HepG2 (cell line): ENCODE measurements around the gene CCDC183. TPM values are rescaled to one million over a fixed set of nuclear protein-coding genes. Genes with fewer than 3 reads are reported as not detected.

Experiments used
- CREB1 ChIP-seq, 2 experiments: fragments of 450-650 bp in 1 of 2; IDR thresholded peaks; 2 replicates each; pipeline ENCODE4 v1.6.1; 2016 to 2017; ENCODE audit warnings: control low read depth in 1 of 2, mild to moderate bottlenecking in 1 of 2, missing compliant biosample characterization in 1 of 2, missing genetic modification characterization in 1 of 2
- HNRNPK ChIP-seq: fragments of 200-400 bp; formaldehyde crosslinking; IDR thresholded peaks from 2 replicates; pipeline ENCODE4 v1.6.1; 2018; ENCODE audit warnings: low read length, low read depth, moderate library complexity, mild to moderate bottlenecking; ENCODE audit not compliant: poor library complexity, severe bottlenecking
- SETDB1 ChIP-seq: sonication (generic); formaldehyde crosslinking; IDR thresholded peaks from 2 replicates; pipeline ENCODE4 v1.5.1; 2020; ENCODE audit warnings: missing genetic modification reagents, mild to moderate bottlenecking, borderline replicate concordance
- SMAD3 ChIP-seq: sonication (generic); formaldehyde crosslinking; IDR thresholded peaks from 2 replicates; pipeline ENCODE4 v1.4.0; 2020; ENCODE audit warnings: missing genetic modification reagents
- TFDP2 ChIP-seq: sonication (generic); formaldehyde crosslinking; IDR thresholded peaks from 2 replicates; pipeline ENCODE4 v1.4.0; 2020; ENCODE audit warnings: missing genetic modification reagents
- TSC22D2 ChIP-seq: sonication (generic); formaldehyde crosslinking; IDR thresholded peaks from 2 replicates; pipeline ENCODE4 v1.5.1; 2020; ENCODE audit warnings: missing genetic modification reagents, mild to moderate bottlenecking, borderline replicate concordance
- ZBTB40 ChIP-seq, 2 experiments: fragments of 450-650 bp in 1 of 2; sonication (generic) in 1 of 2; formaldehyde crosslinking in 1 of 2; IDR thresholded peaks; 2 replicates each; pipeline versions ENCODE4 v1.6.1 to v1.8.0; 2016 to 2022; ENCODE audit warnings: antibody characterized with exemption in 1 of 2, mild to moderate bottlenecking in 1 of 2, missing genetic modification reagents in 1 of 2
- ZNF24 ChIP-seq: fragments of 450-650 bp; IDR thresholded peaks from 2 replicates; pipeline ENCODE4 v1.6.1; 2017; ENCODE audit warnings: antibody characterized with exemption, mild to moderate bottlenecking
- ZNF30 ChIP-seq: sonication (generic); formaldehyde crosslinking; IDR thresholded peaks from 2 replicates; pipeline ENCODE4 v1.5.0; 2020; ENCODE audit warnings: mild to moderate bottlenecking, missing genetic modification reagents
- ZNF496 ChIP-seq: sonication (generic); formaldehyde crosslinking; IDR thresholded peaks from 2 replicates; pipeline ENCODE4 v1.8.1; 2023; ENCODE audit warnings: mild to moderate bottlenecking, moderate library complexity, missing genetic modification reagents; ENCODE audit not compliant: insufficient replicate concordance
- ZNF512B ChIP-seq: sonication (generic); formaldehyde crosslinking; IDR thresholded peaks from 2 replicates; pipeline ENCODE4 v1.5.1; 2020; ENCODE audit warnings: missing genetic modification reagents, mild to moderate bottlenecking, borderline replicate concordance
- ZNF883 ChIP-seq: sonication (generic); formaldehyde crosslinking; IDR thresholded peaks from 2 replicates; pipeline ENCODE4 v1.5.1; 2020; ENCODE audit warnings: mild to moderate bottlenecking, missing genetic modification reagents; ENCODE audit errors: not compliant biosample characterization
- polyA plus RNA-seq, 8 experiments: library from polyadenylated mRNA; depleted of rRNA in 3 of 8; stranded (reverse) in 7 of 8; unstranded in 1 of 8; fragments of >200 nt; fragmentation: Illumina TruSeq in 4 of 8; extraction: Trizol in 4 of 8; gene quantifications; 2 replicates each; pipeline versions ENCODE4 v1.2.1 to v1.2.3, GENCODE V29; 2011 to 2016; ENCODE audit warnings: low read depth in 4 of 8, missing spikeins in 1 of 8, mixed read lengths in 1 of 8; ENCODE audit not compliant: insufficient read depth in 1 of 8
- total RNA-seq, 5 experiments: library from RNA; depleted of rRNA; stranded (reverse); fragments of >200 nt; fragmentation: Illumina TruSeq; extraction: Trizol; gene quantifications; 2 replicates each; pipeline ENCODE4 v1.2.3, GENCODE V29; 2016; ENCODE audit warnings: low read depth in 1 of 5

The CCDC183 gene
- total and polyA plus RNA-seq, 2 of the 13 experiments (the other 11 are each of a cell fraction or from before 2014, with no cell fraction given): 5.0 to 66.4 TPM

GRCh38 chr9:136799854-136800657 lies 3.9 kb downstream of the CCDC183 start (continued):
- TF ChIP-seq ZNF883 (CRISPR knock-in tag) (peak; percentile 77), HNRNPK (peak; percentile 58), ZNF30 (CRISPR knock-in tag) (no peak), TFDP2 (CRISPR knock-in tag) (peak; percentile 61; the same call in 1 of the 2 replicates), ZBTB40 (IDR thresholded peaks at IDR 0.05) (no peak), ZBTB40 (CRISPR knock-in tag; IDR thresholded peaks at IDR 0.05) (no peak), ZNF512B (CRISPR knock-in tag) (no peak), ZNF496 (CRISPR knock-in tag) (no peak), SETDB1 (no peak), CREB1 (IDR thresholded peaks at IDR 0.05) (no peak), CREB1 (CRISPR knock-in tag; IDR thresholded peaks at IDR 0.05) (no peak), TSC22D2 (CRISPR knock-in tag) (no peak), ZNF24 (no peak), SMAD3 (CRISPR knock-in tag) (no peak)
